ENCODE results near the gene SWAP70. TPM values are rescaled to one million over a fixed set of nuclear protein-coding genes. Genes with fewer than 3 reads are reported as not detected.
"Not testable (repeated sequence)": the region's sequence is repeated elsewhere in the genome, so short reads cannot be mapped to it uniquely, and the experiment has no call there.

Gene SWAP70
- total RNA-seq, 2 donors from 2014 or later, result 18.7 to 33.4 TPM

DNA sequence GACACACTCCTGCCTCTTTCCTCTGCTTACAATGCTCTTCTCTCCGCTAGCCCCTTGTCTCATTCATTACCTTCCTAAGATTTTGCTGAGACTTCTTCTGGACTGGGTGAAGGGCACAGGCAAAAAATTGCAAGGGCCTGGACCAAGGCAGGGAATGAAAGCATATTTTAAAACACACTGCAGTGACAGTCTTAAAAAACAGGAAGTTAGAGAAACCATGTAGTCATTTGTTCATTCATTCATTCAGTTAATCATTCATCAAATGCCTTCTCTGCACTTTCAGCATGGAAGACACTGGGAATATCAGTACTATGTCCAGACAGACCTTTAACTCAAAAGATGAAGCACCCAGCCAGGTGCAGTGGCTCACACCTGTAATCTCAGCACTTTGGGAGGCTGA lies 44.9 kb upstream of the SWAP70 start:
- no peak overlapping the region for H3K27ac ChIP-seq
- no peak for DNase-seq (ENCODE audit: low spot score)
- TF ChIP-seq, protein P1, sequence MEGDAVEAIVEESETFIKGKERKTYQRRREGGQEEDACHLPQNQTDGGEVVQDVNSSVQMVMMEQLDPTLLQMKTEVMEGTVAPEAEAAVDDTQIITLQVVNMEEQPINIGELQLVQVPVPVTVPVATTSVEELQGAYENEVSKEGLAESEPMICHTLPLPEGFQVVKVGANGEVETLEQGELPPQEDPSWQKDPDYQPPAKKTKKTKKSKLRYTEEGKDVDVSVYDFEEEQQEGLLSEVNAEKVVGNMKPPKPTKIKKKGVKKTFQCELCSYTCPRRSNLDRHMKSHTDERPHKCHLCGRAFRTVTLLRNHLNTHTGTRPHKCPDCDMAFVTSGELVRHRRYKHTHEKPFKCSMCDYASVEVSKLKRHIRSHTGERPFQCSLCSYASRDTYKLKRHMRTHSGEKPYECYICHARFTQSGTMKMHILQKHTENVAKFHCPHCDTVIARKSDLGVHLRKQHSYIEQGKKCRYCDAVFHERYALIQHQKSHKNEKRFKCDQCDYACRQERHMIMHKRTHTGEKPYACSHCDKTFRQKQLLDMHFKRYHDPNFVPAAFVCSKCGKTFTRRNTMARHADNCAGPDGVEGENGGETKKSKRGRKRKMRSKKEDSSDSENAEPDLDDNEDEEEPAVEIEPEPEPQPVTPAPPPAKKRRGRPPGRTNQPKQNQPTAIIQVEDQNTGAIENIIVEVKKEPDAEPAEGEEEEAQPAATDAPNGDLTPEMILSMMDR (IDR thresholded peaks at IDR 0.05), result no peak
- H3K27me3 ChIP-seq, result no peaks in the 10 kb centered on the region
- H3K36me3 ChIP-seq, result no peaks in the 10 kb centered on the region
- H3K4me1 ChIP-seq, result peaks cover 0 to 12% of the 10 kb centered on the region in 2 donors
- H3K4me3 ChIP-seq, result no peak overlapping the region
- no peaks in the 10 kb centered on the region for H3K9me3 ChIP-seq

DNA sequence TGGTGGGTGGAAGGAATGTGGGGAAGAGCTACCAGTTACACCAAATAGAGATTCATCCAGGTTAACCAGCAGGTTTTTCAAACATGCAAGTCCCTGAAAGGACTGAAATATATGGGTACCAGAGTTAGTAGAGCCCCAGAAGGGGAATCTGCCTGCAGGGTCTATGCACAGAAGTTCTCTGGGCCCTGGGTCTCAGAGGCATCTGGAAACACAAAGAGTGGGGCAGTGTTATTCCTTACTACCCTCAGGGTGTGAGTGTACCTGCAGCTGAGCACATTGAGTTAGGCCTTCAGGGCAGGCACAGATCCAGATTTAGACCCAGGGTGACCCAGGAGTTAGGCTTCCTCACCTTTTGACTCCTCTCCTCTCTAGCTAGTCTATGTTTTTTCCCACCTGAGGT lies 43.9 kb upstream of the SWAP70 start:
- H3K4me3 ChIP-seq, result no peak overlapping the region
- TF ChIP-seq, protein P1 (IDR thresholded peaks at IDR 0.05), result no peak
- H3K27me3 ChIP-seq, result no peaks in the 10 kb centered on the region
- no peaks in the 10 kb centered on the region for H3K9me3 ChIP-seq
- no peaks in the 10 kb centered on the region for H3K36me3 ChIP-seq
- H3K4me1 ChIP-seq, result peaks cover 0 to 4% of the 10 kb centered on the region in 2 donors
- no peak overlapping the region for H3K27ac ChIP-seq
- DNase-seq (ENCODE audit: low spot score), result no peak

DNA sequence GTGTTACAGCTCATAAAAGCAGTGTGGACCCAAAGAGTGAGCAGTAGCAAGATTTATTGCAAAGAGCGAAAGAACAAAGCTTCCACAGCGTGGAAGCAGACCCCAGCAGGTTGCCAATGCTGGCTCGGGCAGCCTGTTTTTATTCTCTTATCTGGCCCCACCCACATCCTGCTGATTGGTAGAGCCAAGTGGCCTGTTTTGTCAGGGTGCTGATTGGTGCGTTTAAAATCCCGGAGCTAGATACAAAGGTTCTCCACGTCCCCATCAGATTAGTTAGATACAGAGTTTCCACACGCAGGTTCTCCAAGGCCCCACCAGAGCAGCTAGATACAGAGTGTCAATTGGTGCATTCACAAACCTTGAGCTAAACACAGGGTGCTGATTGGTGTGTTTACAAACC lies 41.5 kb upstream of the SWAP70 start:
- not testable (repeated sequence) for H3K27ac ChIP-seq; H3K36me3 ChIP-seq; DNase-seq (ENCODE audit: low spot score); H3K27me3 ChIP-seq; H3K9me3 ChIP-seq; H3K4me3 ChIP-seq
- peaks cover 0 to 12% of the 10 kb centered on the region in 2 donors for H3K4me1 ChIP-seq

DNA sequence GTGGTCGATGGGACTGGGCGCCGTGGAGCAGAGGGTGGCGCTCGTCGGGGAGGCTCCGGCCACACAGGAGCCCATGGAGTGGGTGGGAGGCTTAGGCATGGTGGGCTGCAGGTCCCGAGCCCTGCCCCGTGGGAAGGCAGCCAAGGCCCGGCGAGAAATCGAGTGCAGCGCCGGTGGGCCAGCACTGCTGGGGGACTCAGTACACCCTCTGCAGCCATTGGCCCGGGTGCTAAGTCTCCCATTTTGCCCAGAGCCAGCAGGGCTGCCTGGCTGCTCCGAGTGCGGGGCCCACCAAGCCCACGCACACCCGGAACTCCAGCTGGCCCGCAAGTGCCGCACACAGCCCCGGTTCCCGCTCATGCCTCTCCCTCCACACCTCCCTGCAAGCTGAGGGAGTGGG lies 40.8 kb upstream of the SWAP70 start:
- not testable (repeated sequence) for H3K36me3 ChIP-seq; H3K27me3 ChIP-seq; H3K4me3 ChIP-seq; DNase-seq (ENCODE audit: low spot score); H3K27ac ChIP-seq; H3K9me3 ChIP-seq
- peaks cover 0 to 12% of the 10 kb centered on the region in 2 donors for H3K4me1 ChIP-seq

DNA sequence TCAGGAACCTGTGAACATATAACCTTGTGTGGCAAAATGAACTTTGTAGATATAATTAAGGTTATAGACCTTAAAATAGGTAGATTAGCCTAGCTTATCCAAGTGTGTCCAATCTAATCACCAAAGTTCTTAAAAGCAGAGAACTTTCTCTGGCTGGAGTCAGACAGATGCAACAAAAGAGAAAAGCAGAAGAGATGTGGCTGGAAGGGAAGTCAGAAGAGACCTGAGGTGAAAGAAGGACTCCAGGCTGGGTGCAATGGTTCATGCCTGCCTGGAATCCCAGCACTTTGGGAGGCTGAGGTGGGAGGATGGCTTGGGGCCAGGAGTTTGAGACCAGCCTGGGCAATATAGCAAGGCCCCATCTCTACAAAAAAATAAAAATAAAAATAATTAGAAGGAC lies 39.4 kb upstream of the SWAP70 start:
- Histone ChIP-seq H3K9me3 (no peaks in the 10 kb centered on the region), H3K4me1 (peaks cover 0 to 12% of the 10 kb centered on the region in 2 donors), H3K27ac (no peak overlapping the region), H3K27me3 (no peaks in the 10 kb centered on the region), H3K36me3 (no peaks in the 10 kb centered on the region), H3K4me3 (no peak overlapping the region)
- TF ChIP-seq, protein P1 (IDR thresholded peaks at IDR 0.05), result no peak
- no peak for DNase-seq (ENCODE audit: low spot score)

DNA sequence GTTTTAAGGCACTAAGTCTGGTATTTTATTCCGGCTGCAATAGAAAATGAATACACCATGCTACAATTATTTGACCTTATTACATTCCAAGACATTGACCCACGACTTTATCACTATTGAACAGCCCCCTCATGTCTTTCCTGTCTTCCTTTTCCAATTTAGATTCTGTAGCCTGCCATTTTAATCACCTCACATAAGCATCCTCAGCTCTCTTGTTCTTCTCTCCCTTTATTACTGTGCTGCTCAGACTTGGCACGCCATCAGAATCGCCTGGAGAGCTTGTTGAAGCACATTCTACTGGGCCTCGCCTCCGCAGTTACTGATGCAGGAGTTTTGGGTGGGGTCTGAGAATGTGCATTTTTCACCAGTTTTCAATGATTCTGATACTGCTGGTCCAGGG lies 38.7 kb upstream of the SWAP70 start:
- peaks cover 0 to 12% of the 10 kb centered on the region in 2 donors for H3K4me1 ChIP-seq
- no peak overlapping the region for H3K27ac ChIP-seq
- H3K27me3 ChIP-seq, result no peaks in the 10 kb centered on the region
- H3K9me3 ChIP-seq, result no peaks in the 10 kb centered on the region
- no peak for DNase-seq (ENCODE audit: low spot score)
- TF ChIP-seq, protein P1 (IDR thresholded peaks at IDR 0.05), result no peak
- no peaks in the 10 kb centered on the region for H3K36me3 ChIP-seq
- no peak overlapping the region for H3K4me3 ChIP-seq

DNA sequence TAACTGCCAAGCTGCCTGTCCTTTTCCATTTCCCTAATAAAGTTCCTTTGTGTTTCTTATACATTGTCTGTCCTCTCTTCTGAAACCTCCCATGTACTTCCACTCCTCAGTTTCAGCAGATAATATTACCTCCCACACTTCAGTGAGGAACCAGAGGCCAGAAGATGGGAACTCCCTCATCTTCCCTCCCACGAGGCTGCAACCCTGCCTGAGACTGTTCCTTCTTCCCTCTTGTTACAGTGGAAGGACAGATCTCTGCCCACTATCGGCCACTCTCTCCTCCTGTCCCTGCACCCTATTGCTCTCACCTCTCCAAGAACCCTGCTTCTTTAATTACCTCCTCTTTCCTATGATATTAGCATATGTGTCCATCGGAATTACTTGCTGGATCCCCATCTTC lies 38.1 kb upstream of the SWAP70 start:
- TF ChIP-seq, protein P1 (IDR thresholded peaks at IDR 0.05), result no peak
- DNase-seq (ENCODE audit: low spot score), result no peak
- H3K9me3 ChIP-seq, result no peaks in the 10 kb centered on the region
- H3K4me1 ChIP-seq, result peaks cover 0 to 12% of the 10 kb centered on the region in 2 donors
- H3K27me3 ChIP-seq, result no peaks in the 10 kb centered on the region
- H3K27ac ChIP-seq, result no peak overlapping the region
- no peaks in the 10 kb centered on the region for H3K36me3 ChIP-seq
- no peak overlapping the region for H3K4me3 ChIP-seq
